ENCODE measurements around the gene ARMC5.

GRCh38 chr16:31513884-31514283 lies 54.6 kb downstream of the ARMC5 start:
- TF ChIP-seq GATA2 (IDR thresholded peaks at IDR 0.05; ENCODE audit: low read depth, low read length) (no peak), GATA3 (IDR thresholded peaks at IDR 0.05; ENCODE audit: low read depth, low read length) (no peak)
